HG03045 (cell line): ENCODE measurements around the gene SEPTIN10.

Experiments
- ATAC-seq: cut with Tn5 transposase; IDR thresholded peaks from one replicate; pipeline ENCODE4 v1.9.1; 2021; ENCODE audit warnings: mild to moderate bottlenecking, moderate library complexity; ENCODE audit not compliant: unreplicated experiment

Gene SEPTIN10

GRCh38 chr2:109500910-109501309, 112.9 kb downstream of the SEPTIN10 start:
- ATAC-seq: no peak

- ATAC-seq: no peak
Observed at GRCh38 chr2:109499566-109499965, 114.2 kb downstream of the SEPTIN10 start.

GRCh38 chr2:109498906-109499305, 114.9 kb downstream of the SEPTIN10 start:
- no peak for ATAC-seq

- ATAC-seq: no peak
Observed at GRCh38 chr2:109497911-109498870, 115.6 kb downstream of the SEPTIN10 start.

- no peak for ATAC-seq
Observed at GRCh38 chr2:109497463-109497862, 116.3 kb downstream of the SEPTIN10 start.

- no peak for ATAC-seq
Observed at GRCh38 chr2:109494351-109494750, 119.4 kb downstream of the SEPTIN10 start.

- no peak for ATAC-seq
Observed at GRCh38 chr2:109493176-109493935, 120.4 kb downstream of the SEPTIN10 start.
